Fibroblast of skin of right quadriceps (primary cell): ENCODE measurements around the gene SMPD4.
"Not testable (repeated sequence)": the region's sequence is repeated elsewhere in the genome, so short reads cannot be mapped to it uniquely, and the experiment has no call there.

Source experiments
- DNase-seq: peaks from one replicate; pipeline ENCODE4 v3.0.0-alpha.2; 2013

Gene SMPD4

GRCh38 chr2:130181325-130181879 lies at the start of gene SMPD4:
Gene SMPD4, minus strand, starts transcription at chr2:130181602. Its CDS starts 5,010 bp downstream, at chr2:130176592.
- peak; percentile 96 for DNase-seq

DNA sequence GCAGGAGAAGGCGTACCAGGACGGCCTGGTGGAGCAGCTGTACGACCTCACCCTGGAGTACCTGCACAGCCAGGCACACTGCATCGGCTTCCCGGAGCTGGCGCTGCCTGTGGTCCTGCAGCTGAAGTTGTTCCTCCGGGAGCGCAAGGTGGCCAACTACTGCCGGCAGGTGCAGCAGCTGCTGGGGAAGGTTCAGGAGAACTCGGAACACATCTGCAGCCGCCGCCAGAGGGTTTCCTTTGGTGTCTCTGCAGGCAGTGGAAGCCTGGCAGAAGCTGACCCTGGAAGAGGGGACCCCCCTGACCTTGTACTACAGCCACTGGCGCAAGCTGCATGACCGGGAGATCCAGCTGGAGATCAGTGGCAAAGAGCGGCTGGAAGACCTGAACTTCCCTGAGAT lies 49.5 kb upstream of the SMPD4 start:
- not testable (repeated sequence) for DNase-seq

- DNase-seq = not testable (repeated sequence)
Measured at GRCh38 chr2:130230376-130230775, 49.0 kb upstream of the SMPD4 start.

GRCh38 chr2:130229161-130229510 lies 47.7 kb upstream of the SMPD4 start:
- peak; percentile 33 for DNase-seq

DNA sequence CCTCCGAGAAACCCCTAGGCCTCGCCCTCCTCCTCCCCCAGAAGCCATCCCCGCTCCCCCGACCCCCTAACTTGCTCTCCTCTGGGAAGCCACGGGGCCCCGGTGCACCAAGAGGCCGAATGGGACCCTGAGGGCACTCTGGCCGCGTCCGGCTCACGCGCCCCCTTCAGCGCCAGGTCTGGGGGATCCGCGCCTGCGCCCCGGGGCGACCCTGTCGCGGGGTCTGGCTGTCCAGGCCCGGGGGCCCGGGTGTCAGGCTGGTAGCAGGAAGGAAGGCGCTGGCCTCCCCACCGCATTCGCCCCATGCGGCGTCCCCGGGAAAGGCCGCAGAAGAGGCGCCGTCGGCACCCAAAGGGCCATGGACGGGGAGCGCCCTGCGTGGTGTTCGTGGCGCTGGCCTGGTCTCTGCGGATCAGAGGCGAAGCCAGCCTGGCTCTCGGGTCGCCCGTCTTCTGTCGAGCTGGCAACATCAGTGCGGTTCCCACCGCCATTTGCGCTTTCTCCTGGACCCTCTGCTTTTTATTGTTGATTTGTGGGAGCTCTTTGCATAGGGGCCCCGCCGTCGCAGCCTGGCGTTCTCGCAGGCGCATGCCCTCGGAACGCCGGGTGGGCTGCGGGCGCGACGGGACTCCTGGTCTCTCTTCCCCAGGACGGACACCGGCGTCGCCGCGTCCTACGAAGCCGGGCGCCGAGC lies 47.2 kb upstream of the SMPD4 start:
- DNase-seq = not testable (repeated sequence)

DNA sequence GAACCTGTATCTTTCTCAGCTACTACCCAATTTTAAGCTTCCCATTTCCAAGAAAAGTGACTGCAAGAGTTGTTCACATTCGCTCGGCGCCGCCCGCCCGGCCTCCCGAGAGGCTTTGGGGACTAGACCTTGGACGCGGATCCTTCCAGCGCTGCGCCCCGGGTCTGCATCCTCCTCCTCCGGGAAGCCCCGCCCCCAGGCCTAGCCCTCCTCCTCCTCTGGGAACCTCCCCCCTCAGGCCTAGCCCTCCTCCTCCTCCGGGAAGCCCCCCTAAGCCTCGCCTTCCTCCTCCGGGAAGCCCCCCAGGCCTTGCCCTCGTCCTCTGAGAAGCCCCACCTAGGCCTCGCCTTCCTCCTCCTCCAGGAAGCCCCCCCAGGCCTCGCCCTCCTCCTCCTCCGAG lies 46.6 kb upstream of the SMPD4 start:
- not testable (repeated sequence) for DNase-seq

DNA sequence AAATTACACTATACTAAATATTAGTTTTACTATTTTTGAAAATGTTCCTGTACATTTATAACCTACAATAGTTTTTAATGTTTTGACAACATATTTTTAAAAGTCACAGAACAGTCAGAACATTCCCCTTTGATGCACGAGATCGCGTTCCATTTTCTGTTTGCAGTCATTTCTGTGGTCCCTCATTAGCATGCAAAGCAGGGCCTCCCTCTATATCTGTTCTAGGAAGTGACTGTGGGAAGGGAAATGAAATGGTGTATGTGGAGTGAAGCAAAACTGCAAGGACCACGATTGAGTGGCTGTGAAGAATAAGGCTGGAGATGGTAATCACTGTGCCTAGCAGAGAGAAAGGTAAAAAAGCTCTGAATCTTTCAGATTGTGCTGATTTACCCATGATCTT lies 41.1 kb upstream of the SMPD4 start:
- not testable (repeated sequence) for DNase-seq

DNA sequence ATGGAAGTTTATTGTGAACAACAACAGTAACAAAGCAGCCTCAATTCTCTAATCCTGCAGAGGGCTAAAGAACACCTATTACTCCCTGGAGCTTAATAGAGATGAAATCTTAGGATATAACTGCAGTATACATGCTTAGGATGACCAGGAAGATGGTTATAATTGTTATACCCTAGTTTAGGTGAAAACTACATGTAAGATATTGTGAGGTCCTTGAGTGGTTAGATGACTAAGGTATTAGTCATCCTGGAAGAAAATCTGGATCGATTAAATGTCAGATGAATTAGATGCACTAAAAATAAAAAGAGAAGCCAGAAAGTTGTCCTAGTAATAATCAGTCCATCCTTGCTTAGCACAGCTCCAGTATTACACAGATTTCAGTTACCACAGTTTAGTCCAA lies 39.1 kb upstream of the SMPD4 start:
- DNase-seq = not testable (repeated sequence)

DNA sequence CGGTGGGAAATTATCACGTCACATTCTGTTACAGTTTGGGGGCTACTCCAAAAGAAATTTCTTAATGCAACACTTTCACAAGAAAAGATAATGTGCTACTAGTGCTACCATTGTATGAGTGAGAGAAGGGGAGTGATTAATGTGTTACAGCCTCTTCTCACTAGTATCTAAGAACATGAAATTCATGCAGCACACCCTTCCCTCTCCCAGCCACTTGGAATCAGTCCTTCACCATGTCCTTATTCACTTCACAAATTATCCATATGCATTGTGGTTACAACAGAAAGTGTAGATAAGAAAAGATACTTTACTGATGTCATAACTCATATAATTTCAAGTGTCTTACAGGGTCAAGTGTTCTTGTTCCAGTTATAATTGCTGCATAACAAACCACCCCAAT lies 37.7 kb upstream of the SMPD4 start:
- not testable (repeated sequence) for DNase-seq

DNA sequence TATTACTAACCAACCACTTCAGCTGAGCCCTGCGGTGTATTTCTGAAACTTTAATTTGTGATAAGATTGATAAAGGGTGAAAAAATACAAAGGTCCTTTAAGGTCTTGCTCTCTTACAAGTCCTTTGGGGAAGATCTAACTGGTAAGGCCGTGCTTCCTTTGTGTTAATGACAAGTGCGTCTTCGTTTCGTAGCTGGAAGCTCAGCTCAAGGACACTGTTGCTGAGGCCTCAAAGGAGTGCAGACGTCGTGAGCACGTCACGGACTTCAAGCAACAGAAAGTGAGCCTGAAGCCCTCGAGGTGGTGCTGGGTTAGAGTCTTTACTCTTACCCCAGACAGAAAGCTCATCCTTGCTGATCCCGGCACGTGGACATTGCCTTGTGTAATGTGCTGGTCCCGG lies 25.6 kb upstream of the SMPD4 start:
- not testable (repeated sequence) for DNase-seq

- not testable (repeated sequence) for DNase-seq
Measured at GRCh38 chr2:130203150-130203549, 21.7 kb upstream of the SMPD4 start.

GRCh38 chr2:130202518-130202917 lies 21.1 kb upstream of the SMPD4 start:
- DNase-seq = not testable (repeated sequence)

DNA sequence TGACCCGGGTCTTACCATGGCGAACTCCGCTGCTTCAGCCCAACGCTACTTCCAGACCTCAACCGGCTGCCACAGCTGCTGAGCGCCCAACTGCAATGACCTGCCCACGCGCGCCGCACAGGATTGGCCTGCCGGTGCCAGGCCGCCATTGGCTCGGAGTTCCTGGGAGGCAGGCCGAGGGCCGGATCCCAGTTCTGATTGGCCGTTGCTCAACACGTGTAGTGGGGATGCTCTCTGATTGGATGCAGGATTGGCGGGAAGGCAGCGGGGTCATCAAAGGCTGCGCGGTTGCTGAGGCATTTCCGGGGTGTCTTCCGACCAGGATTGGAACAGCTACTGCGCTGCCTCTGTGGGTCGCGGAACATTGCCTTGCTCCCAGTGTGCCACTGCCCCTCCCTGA lies 16.9 kb upstream of the SMPD4 start, which contains the start of gene TUBA3E:
Gene TUBA3E, minus strand, starts transcription at position 97 of the 400 bp plus-strand sequence. Its CDS starts 79 bp downstream, at position 18.
- no peak for DNase-seq

GRCh38 chr2:130196052-130196451 lies 14.7 kb upstream of the SMPD4 start:
- not testable (repeated sequence) for DNase-seq

- DNase-seq = not testable (repeated sequence)
Measured at GRCh38 chr2:130195089-130195635, 13.8 kb upstream of the SMPD4 start.

DNA sequence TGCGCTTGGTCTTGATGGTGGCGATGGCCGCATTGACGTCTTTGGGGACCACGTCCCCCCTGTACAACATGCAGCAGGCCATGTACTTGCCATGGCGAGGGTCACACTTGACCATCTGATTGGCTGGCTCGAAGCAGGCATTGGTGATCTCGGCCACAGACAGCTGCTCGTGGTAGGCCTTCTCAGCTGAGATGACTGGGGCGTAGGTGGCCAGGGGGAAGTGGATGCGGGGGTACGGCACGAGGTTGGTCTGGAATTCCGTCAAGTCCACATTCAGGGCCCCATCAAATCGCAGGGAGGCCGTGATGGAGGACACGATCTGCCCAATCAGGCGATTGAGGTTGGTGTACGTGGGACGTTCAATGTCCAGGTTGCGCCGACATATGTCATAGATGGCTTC lies 12.4 kb upstream of the SMPD4 start:
- not testable (repeated sequence) for DNase-seq

DNA sequence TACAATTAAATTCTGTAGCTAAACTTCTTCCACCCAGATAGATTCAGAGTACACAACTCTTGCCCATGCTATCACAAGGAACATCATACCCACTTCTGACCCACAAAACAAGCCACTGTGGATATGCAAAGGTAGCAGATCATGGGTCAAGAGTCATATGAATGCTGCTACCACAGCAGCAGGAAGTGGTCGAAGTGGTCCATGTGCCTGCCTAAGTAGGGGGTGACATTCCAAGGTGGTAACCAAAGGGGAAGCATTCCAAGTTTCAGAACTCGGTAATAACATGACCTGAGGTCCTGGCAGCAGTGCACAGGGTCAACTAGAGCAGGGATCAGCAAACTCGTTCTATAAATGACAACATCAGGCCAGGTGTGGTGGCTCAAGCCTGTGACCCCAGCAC lies 11.0 kb upstream of the SMPD4 start:
- DNase-seq = not testable (repeated sequence)

GRCh38 chr2:130191319-130191718 lies 9.9 kb upstream of the SMPD4 start:
- DNase-seq = not testable (repeated sequence)

DNA sequence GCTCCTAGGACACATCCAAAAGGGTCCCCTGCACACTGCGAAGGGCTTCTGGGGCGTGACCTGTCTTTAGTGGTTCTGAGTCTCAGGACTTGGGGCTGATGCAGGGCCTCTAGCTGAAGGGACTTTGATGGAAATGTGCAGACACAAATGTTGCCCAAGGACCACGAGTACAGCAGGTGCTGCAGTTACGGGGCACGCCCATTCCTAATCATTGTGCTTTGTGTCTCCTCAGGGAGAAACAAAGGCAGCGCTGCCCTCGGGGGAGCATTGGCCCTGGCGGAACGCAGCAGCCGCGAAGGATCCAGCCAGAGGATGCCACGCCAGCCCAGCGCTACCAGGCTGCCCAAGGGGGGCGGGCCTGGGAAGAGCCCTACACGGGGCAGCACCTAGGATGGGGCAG lies 8.8 kb upstream of the SMPD4 start:
- no peak for DNase-seq

GRCh38 chr2:130188958-130189357 lies 7.6 kb upstream of the SMPD4 start:
- DNase-seq = not testable (repeated sequence)

- not testable (repeated sequence) for DNase-seq
Measured at GRCh38 chr2:130187859-130188792, 6.7 kb upstream of the SMPD4 start.

GRCh38 chr2:130187268-130187667 lies 5.9 kb upstream of the SMPD4 start:
- DNase-seq = no peak

DNA sequence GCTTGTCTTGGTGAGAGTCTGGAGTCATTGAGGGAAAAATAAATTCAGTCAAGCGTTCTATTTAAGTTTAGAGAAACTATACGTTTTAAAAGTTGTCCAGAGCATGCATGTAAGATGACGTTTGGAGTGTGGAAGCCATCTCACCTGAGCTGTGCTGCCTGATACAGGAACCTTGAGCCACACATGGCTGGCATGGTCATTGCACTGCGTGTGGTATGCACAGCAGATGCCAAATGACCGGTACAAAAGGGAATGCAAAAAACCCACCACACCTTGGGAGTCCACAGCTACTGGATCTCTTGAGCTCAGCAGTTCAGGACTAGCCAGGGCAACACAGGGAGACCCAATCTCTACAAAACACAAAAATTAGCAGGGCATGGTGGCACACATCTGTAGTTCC lies 5.0 kb upstream of the SMPD4 start:
- no peak for DNase-seq
